Left lung (tissue), 10 donors: ENCODE data around the gene MACO1. TPM values are rescaled to one million over a fixed set of nuclear protein-coding genes. Genes with fewer than 3 reads are reported as not detected.
A peak's percentile ranks its signal among the peaks of the same experiment; 100 is the strongest.

ENCODE experiments used
- ATAC-seq: fragments of 200-7000 bp; cut with Tn5 transposase; one replicate; pipeline ENCODE4 v1.9.1; 2020; ENCODE audit warnings: moderate library complexity
- DNase-seq, 4 donors: peaks; one replicate each; pipeline ENCODE4 v3.0.0-alpha.2; 2013 to 2020
- H3K27ac ChIP-seq, 2 donors: fragments of 200-600 bp; sonication (generic) in 1 of 2; one replicate each; pipeline versions ENCODE4 v1.5.0 to v1.8.0; 2020 to 2021
- H3K27me3 ChIP-seq, 2 donors: fragments of 200-600 bp; sonication (generic) in 1 of 2; one replicate each; pipeline versions ENCODE4 v1.5.0 to v1.8.0; 2020 to 2021
- H3K36me3 ChIP-seq, 2 donors: fragments of 200-600 bp; sonication (generic) in 1 of 2; one replicate each; pipeline versions ENCODE4 v1.5.0 to v1.8.0; 2020 to 2021
- H3K4me1 ChIP-seq, 2 donors: fragments of 200-600 bp; one replicate each; pipeline ENCODE4 v1.8.0; 2021
- H3K4me3 ChIP-seq, 2 donors: fragments of 200-600 bp; sonication (generic) in 1 of 2; one replicate each; pipeline versions ENCODE4 v1.5.0 to v1.8.0; 2020 to 2021; ENCODE audit warnings: mild to moderate bottlenecking in 1 of 2
- H3K9me3 ChIP-seq, 2 donors: fragments of 200-600 bp; sonication (generic) in 1 of 2; one replicate each; pipeline versions ENCODE4 v1.5.0 to v1.8.0; 2020 to 2021
- CTCF ChIP-seq, 2 donors: fragments of 200-600 bp; sonication (generic) in 1 of 2; IDR thresholded peaks; one replicate each; pipeline versions ENCODE4 v1.5.0 to v1.8.0; 2021; ENCODE audit warnings: antibody characterized with exemption in 2 of 2
- intact Hi-C, 2 donors: fragments of 100-400 bp; cut with DNase I; formaldehyde crosslinking; loops; one replicate each; pipeline versions ENCODE4 v1.11.2 to v1.14.2; 2022
- polyA plus RNA-seq, 6 donors: library from polyadenylated mRNA; unstranded; fragments of 120-200 nt; gene quantifications; one replicate each; pipeline ENCODE4 v1.2.1, GENCODE V29; 2013; ENCODE audit not compliant: insufficient read length in 6 of 6
- total RNA-seq, 2 donors: library from RNA; stranded (reverse); fragmentation: NEBNext Ultra II Directional; extraction: Animal tissue kit (Norgen Biotek cat#: 25700); gene quantifications; one replicate each; pipeline ENCODE4 v1.2.1, GENCODE V29; 2021
- donor health status: DM: no; HTN: yes; CAD: no.
- donor health status: DM: no; HTN: no; CAD: no.

The MACO1 gene
- total and polyA plus RNA-seq, 8 donors = 18.8 to 26.7 (median 25.6) TPM

DNA sequence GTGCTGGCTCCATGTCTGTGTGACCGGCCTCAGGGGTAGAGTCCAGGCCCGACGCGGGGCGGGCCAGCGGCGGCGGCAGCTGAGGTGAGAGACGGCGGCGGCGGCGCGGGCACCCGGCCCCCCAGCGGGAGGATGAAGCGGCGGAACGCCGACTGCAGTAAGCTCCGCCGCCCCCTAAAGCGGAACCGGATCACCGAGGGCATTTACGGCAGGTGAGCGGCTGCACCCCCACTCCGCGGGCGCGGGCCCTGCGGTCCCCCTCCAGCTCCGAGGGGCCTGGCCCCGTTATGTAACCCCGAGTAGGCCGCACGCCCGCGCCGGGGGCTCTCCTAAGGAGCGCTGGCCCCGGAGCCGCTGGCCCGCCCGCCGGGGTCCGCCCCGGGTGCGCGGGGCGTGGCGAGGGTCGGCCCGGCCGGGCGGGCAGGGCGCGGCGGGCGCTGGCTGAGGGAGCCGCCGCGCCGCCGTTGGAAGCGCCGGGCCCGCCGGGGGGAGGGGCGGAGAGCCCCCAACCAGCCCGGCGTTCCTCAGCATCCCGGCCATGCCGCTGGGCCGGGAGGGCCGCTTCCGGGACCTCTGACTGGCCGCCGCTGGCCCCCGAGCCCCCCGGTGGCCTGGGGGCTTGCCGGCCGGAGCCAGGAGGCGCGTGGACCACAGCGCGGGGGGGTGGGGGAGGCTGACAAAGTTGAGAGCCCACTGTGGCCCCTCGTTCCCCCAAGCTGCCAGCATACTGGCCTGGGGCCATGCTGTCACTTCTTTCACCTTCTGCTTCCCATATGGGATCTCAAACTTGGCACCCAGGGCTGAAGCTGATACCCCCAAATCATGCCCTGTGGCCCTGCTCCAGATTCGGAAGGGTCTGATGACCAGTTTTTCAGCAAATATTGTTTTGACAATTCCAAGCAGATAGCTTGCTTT, 527 bp downstream of the MACO1 start:
- peaks cover 22 to 55% of the 10 kb centered on the region in 2 donors for H3K4me1 ChIP-seq
- intact Hi-C loops = no loop called here
- H3K9me3 ChIP-seq = no peaks in the 10 kb centered on the region
- DNase-seq = peak in 3 of 4 donors; percentile 21 to 94 (median 33)
- ATAC-seq = peak; percentile 3
- peak overlapping the region; percentile 80 to 94 for H3K27ac ChIP-seq
- no peaks in the 10 kb centered on the region for H3K36me3 ChIP-seq
- H3K4me3 ChIP-seq = peak overlapping the region; percentile 84 to 89
- no peak for TF ChIP-seq CTCF (IDR thresholded peaks at IDR 0.05)
- no peaks in the 10 kb centered on the region for H3K27me3 ChIP-seq

GRCh38 chr1:25431955-25432719, 1.4 kb downstream of the MACO1 start:
- DNase-seq (no peak), ATAC-seq (no peak)
- Histone ChIP-seq H3K4me3 (peak overlapping the region; percentile 84 to 89), H3K4me1 (peaks cover 23 to 59% of the 10 kb centered on the region in 2 donors), H3K36me3 (no peaks in the 10 kb centered on the region), H3K9me3 (no peaks in the 10 kb centered on the region), H3K27me3 (no peaks in the 10 kb centered on the region), H3K27ac (peak overlapping the region; percentile 60 to 94)
- intact Hi-C loops = no loop called here
- TF ChIP-seq CTCF (IDR thresholded peaks at IDR 0.05) = no peak

DNA sequence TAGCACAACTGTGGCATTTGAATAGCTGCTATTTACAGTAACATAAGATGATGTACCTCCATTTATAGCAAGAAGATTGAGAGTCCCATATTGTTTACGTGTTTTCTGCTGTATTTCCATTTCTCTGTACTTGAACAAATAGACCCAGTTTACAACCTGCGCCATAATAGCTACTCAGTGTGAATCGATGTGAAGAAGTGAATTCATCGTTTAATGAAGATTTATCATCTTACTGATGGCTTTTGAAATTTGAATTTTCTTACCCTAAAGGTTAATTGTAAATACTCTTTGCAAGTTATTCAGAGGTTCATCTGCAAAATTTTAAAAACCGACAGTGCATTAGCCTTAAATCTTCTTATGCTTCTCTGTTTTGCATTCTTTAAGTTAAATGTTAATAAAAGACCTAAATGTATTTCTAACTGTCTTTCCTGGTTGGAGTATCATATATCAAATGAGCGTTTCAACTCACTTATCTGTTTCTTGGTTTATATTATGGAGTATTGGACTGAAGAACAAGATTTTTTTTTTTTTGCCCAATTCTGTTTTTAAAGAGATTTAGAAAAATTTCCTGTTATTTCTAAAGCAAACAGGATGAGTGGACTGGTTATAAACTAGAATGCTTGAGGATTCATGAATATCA, 2.2 kb downstream of the MACO1 start:
- no peak for TF ChIP-seq CTCF (IDR thresholded peaks at IDR 0.05)
- no peaks in the 10 kb centered on the region for H3K9me3 ChIP-seq
- no peaks in the 10 kb centered on the region for H3K27me3 ChIP-seq
- DNase-seq = no peak
- no peaks in the 10 kb centered on the region for H3K36me3 ChIP-seq
- intact Hi-C loops = no loop called here
- ATAC-seq = no peak
- peak overlapping the region in 1 of 2 donors; percentile 84 for H3K4me3 ChIP-seq
- H3K4me1 ChIP-seq = peaks cover 23 to 59% of the 10 kb centered on the region in 2 donors
- H3K27ac ChIP-seq = no peak overlapping the region

- no peak for DNase-seq
- no peaks in the 10 kb centered on the region for H3K36me3 ChIP-seq
- intact Hi-C loops = no loop called here
- no peak overlapping the region for H3K4me3 ChIP-seq
- no peak for TF ChIP-seq CTCF (IDR thresholded peaks at IDR 0.05)
- no peak overlapping the region for H3K27ac ChIP-seq
- H3K9me3 ChIP-seq = no peaks in the 10 kb centered on the region
- peaks cover 23 to 59% of the 10 kb centered on the region in 2 donors for H3K4me1 ChIP-seq
- ATAC-seq = no peak
- no peaks in the 10 kb centered on the region for H3K27me3 ChIP-seq
These were observed 2.9 kb downstream of the MACO1 start for GRCh38 chr1:25433389-25434186.
